Left ventricle myocardium superior (tissue), 1 donor: Measurements from ENCODE around the gene PPP6R3. TPM values are rescaled to one million over a fixed set of nuclear protein-coding genes. Genes with fewer than 3 reads are reported as not detected.

Source experiments
- ATAC-seq: fragments of 200-7000 bp; cut with Tn5 transposase; one replicate; pipeline ENCODE4 v1.9.1; 2020; ENCODE audit warnings: mild to moderate bottlenecking, moderate library complexity
- DNase-seq: peaks from one replicate; pipeline ENCODE4 v3.0.0-alpha.2; 2020
- intact Hi-C: fragments of 100-400 bp; cut with micrococcal nuclease; formaldehyde crosslinking; loops from one replicate; pipeline ENCODE4 v1.11.0; 2022
- total RNA-seq: library from RNA; stranded (reverse); fragmentation: NEBNext Ultra II Directional; extraction: Animal tissue kit (Norgen Biotek cat#: 25700); gene quantifications from one replicate; pipeline ENCODE4 v1.2.1, GENCODE V29; 2021
- donor health status: DM: no; HTN: yes; CAD: no; lungs with severe emphysema.

PPP6R3 gene
- total RNA-seq, 1 donor from 2014 or later: 86.7 TPM

GRCh38 chr11:68651208-68651984 is 190.8 kb downstream of the PPP6R3 start:
- intact Hi-C loops: no loop called here
- no peak for DNase-seq
- no peak for ATAC-seq

- intact Hi-C loops: no loop called here
- DNase-seq: no peak
- no peak for ATAC-seq
Measured at GRCh38 chr11:68651985-68652682, 191.6 kb downstream of the PPP6R3 start.

DNA sequence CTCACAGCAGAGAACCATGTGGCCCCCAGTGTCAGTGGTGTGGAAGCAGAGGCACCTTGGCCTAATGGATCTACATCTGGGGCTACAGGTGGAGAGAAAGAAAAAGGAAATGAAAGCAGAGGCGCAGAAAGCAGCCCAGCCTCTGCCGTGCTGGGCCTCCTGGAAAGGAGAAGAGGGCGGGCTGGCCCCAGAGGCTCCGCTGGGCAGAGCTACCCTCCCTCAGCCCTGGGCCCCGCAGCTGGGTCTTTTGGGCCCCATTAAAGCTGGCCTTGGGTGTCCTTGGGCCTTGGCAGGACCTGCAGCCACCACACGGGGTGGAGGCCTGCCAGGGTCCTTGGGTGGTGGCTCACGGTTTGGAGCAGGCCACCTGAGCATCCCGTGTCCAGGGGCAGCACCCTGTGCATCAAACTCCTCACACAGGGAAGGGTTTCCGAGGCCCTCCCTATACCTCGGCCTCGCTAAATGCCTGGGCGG is 192.2 kb downstream of the PPP6R3 start:
- no peak for DNase-seq
- intact Hi-C loops: no loop called here

GRCh38 chr11:68653486-68654430 is 193.2 kb downstream of the PPP6R3 start:
- no peak for DNase-seq
- no peak for ATAC-seq
- intact Hi-C loops: no loop called here

More for the DNA sequence above, 192.2 kb downstream of the PPP6R3 start:
- ATAC-seq: no peak

DNA sequence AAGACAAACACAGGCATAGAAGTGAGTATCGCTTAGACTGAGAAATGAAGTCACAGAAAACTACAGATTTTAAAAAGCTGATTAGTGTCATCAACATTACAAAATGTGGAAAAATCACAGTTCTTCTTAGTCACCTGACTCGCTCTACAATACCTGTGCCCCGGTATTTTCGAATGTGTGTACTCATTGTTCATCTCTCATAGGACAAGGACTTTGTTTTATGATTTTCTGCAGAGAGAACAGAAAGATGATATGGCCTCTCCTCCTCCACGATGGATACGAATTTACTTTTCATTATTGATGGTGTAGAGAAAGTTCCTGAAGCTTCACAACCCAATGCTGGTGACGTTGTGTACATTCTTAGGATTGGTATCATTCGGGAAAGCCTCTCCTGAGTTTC is 194.4 kb downstream of the PPP6R3 start:
- DNase-seq (no peak), ATAC-seq (no peak)
- intact Hi-C loops: no loop called here

GRCh38 chr11:68655406-68655805 is 194.9 kb downstream of the PPP6R3 start:
- intact Hi-C loops: no loop called here
- ATAC-seq (no peak), DNase-seq (no peak)

DNA sequence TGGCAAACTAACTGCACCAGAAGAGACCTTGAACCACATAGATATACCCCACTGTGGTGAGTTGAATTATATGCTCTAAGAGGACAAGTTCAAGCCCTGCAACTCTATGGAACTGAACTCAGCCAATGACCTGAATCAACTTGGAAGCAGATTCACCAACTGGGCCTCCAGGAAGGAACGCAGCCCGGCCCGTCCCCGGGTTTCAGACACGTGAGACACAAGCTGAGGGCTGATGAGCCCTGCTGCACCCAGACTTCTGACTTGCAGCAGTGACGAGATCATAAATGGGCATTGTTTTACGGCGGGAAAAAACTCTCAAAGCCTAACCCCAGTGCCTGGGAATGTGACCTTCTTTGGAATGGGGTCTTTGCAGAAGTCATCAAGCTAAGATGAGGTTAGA is 195.3 kb downstream of the PPP6R3 start:
- ATAC-seq (no peak), DNase-seq (no peak)
- intact Hi-C loops: no loop called here

- ATAC-seq (no peak), DNase-seq (no peak)
- intact Hi-C loops: no loop called here
Measured at GRCh38 chr11:68657021-68657780, 196.6 kb downstream of the PPP6R3 start.

- ATAC-seq (no peak), DNase-seq (no peak)
- intact Hi-C loops: no loop called here
Measured at GRCh38 chr11:68658097-68658496, 197.5 kb downstream of the PPP6R3 start.

DNA sequence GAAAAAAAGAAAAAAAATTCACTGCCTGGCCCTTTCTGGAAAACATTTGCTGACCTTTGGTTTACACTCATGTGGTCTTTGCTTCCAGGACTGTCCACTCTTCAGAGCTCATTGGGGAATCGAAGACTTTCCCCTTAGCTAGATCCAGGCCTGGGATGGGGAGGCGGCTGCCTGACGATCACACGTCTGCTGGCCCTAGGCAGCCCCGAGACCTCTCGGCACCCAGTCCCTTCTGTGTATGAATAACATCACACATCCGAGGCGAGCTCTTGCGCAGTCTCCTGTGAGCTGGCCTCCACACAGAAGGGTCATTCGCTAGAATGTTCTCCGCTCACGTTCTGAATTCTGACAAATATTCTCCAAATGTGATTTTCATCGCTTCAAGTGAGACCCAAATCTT is 198.1 kb downstream of the PPP6R3 start:
- peak; percentile 40 for ATAC-seq
- no peak for DNase-seq
- intact Hi-C loops: no loop called here

GRCh38 chr11:68659158-68659921 is 198.8 kb downstream of the PPP6R3 start:
- intact Hi-C loops: no loop called here
- DNase-seq (peak; percentile 72), ATAC-seq (peak; percentile 90)

DNA sequence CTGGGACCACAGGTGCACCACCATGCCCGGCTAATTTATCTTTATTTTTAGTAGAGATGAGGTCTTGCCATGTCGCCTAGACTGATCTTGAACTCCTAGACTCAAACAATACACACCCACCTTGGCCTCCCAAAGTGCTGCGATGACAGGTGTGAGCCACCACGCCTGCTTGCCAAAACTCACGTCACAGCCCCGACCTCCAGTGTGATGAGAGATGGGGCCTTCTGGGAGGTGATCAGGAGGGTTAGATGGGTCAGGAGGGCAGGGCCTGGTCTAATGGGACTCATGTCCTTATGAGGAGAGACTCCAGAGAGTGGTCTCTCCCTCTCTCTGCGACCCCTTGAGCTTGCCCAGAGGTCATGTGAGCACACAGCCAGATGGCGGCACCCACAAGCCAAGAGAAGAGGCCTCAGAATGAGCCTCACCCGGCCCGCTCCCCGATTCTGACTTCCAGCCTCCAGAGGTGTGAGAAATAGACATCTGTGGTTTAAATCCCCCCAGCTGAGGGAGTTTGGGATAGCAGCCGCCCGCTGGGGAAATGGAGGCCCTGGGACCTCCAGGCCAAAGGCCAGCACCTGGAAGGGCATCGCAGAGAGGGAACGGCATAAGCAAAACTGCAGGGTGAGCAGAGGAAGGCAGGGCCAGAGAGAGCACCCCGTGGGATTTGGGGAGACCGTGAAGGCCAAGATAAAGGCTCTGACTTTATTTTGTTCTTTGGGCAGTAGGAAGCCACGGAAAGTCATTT is 199.7 kb downstream of the PPP6R3 start:
- intact Hi-C loops: no loop called here
- no peak for DNase-seq
- ATAC-seq: no peak

GRCh38 chr11:68661014-68661413 is 200.5 kb downstream of the PPP6R3 start:
- intact Hi-C loops: no loop called here
- ATAC-seq (no peak), DNase-seq (no peak)

DNA sequence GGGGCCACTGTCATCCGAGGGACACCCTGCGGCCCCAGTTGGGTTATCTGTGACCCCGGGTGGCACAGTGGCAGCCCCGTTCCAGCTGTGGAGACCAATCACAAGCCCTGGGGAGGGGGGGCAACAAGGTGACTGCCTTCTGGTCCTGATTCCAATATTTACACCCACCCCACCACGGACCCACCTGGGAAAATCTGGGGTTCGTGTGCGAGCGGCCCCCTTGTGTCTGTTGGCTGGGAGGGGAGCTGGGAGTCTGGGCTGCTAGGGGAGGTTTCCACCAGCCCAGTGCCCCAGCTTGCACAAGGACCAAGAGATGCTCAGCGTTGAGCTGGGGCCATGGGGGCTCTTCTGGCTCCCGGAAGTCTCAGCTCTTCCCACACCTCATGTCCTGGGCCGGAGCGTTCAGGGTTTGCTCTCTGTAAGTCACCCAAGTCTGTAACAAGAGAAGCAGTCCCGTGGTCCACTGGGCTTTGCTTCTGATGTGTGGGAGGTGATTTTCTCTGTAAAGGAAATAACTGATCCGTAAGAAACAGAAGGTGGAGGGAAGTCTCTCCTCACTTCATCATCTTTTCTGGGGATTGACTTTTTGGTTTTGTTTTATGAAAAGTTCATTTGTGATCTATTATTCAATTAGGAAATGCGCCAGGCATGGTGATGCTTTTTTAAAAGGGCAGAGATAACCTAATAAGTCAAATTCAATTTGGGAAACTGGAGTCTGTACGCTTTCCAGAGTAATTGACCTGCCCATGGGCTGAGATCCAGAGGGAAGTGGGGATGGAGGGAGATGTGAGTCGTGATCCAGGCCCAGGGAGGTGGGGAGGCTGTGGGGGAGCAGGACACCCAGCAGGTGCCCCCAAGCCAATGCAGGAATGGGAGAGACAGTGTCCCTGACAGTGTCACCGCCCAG is 201.4 kb downstream of the PPP6R3 start:
- ATAC-seq: no peak
- no peak for DNase-seq
- intact Hi-C loops: no loop called here

- no peak for ATAC-seq
- intact Hi-C loops: no loop called here
- DNase-seq: no peak
Measured at GRCh38 chr11:68663482-68664010, 203.0 kb downstream of the PPP6R3 start.

DNA sequence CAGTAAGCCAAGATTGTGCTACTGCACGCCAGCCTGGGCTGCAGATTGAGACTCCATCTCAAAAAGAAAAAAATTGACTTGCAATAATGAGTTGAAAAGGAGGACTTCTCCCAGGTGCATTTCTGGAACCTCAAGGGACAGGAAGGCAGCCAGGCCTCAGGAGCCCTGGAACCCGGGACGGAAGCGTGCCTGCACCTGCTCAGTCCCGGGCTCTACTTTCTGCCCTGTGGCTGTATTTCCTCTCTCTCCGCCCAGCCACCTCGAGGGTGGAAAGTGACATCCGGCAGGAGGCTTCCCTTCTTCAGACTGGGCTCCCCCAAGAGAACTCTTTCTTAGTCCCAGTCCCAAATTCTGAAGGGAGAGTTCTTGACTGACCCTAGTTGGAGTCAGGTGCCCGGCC is 203.6 kb downstream of the PPP6R3 start:
- intact Hi-C loops: no loop called here
- no peak for DNase-seq

More for the DNA sequence above, 203.6 kb downstream of the PPP6R3 start:
- ATAC-seq: no peak
